Hepatocyte (in vitro differentiated cells): ENCODE measurements around the gene DOCK1. TPM values are rescaled to one million over a fixed set of nuclear protein-coding genes. Genes with fewer than 3 reads are reported as not detected.

Experiments used
- DNase-seq: peaks from one replicate; pipeline ENCODE4 v3.0.0-alpha.2; 2016; ENCODE audit warnings: low spot score
- H2AFZ ChIP-seq: fragments of 200-600 bp; sonication (generic); 2 replicates; pipeline ENCODE4 v1.6.0; 2016; ENCODE audit warnings: antibody characterized with exemption, mild to moderate bottlenecking
- H3K27ac ChIP-seq: fragments of 200-600 bp; sonication (generic); 2 replicates; pipeline ENCODE4 v1.5.1; 2016; ENCODE audit warnings: mild to moderate bottlenecking
- H3K27me3 ChIP-seq: fragments of 200-600 bp; sonication (generic); 2 replicates; pipeline ENCODE4 v1.6.1; 2016
- H3K36me3 ChIP-seq: fragments of 200-600 bp; sonication (generic); replicated peaks from 2 replicates; pipeline ENCODE4 v1.5.1; 2016; ENCODE audit warnings: low read depth; ENCODE audit not compliant: insufficient read depth
- H3K4me1 ChIP-seq: fragments of 200-600 bp; sonication (generic); 2 replicates; pipeline ENCODE4 v1.5.1; 2016; ENCODE audit warnings: mild to moderate bottlenecking, moderate library complexity; ENCODE audit not compliant: insufficient read depth
- H3K4me2 ChIP-seq: fragments of 200-600 bp; sonication (generic); 2 replicates; pipeline ENCODE4 v1.6.0; 2016
- H3K4me3 ChIP-seq: fragments of 200-600 bp; sonication (generic); 2 replicates; pipeline ENCODE4 v1.5.1; 2016; ENCODE audit warnings: mild to moderate bottlenecking
- H3K79me2 ChIP-seq: fragments of 200-600 bp; sonication (generic); 2 replicates; pipeline ENCODE4 v1.6.0; 2017; ENCODE audit warnings: mild to moderate bottlenecking
- H3K9me2 ChIP-seq: fragments of 200-600 bp; sonication (generic); replicated peaks from 2 replicates; pipeline ENCODE4 v1.6.0; 2017; ENCODE audit warnings: mild to moderate bottlenecking; ENCODE audit not compliant: insufficient read depth
- H3K9me3 ChIP-seq: fragments of 200-600 bp; sonication (generic); 2 replicates; pipeline ENCODE4 v1.5.1; 2016; ENCODE audit warnings: low read depth, mild to moderate bottlenecking
- H4K20me1 ChIP-seq: fragments of 200-600 bp; sonication (generic); 2 replicates; pipeline ENCODE4 v1.6.0; 2016; ENCODE audit warnings: mild to moderate bottlenecking; ENCODE audit not compliant: insufficient read depth, poor library complexity, severe bottlenecking
- EZH2 ChIP-seq: fragments of 200-600 bp; sonication (generic); IDR thresholded peaks from 2 replicates; pipeline ENCODE4 v1.6.1; 2016; ENCODE audit warnings: antibody characterized with exemption, mild to moderate bottlenecking, borderline replicate concordance
- EZH2phosphoT487 ChIP-seq: fragments of 200-600 bp; sonication (generic); IDR thresholded peaks from one replicate; pipeline ENCODE4 v1.6.1; 2018; ENCODE audit warnings: antibody characterized with exemption, mild to moderate bottlenecking, low read depth, moderate library complexity; ENCODE audit not compliant: unreplicated experiment, severe bottlenecking
- WGBS: methylation state at CpG from one replicate; pipeline ENCODE4 v1.1.6; 2016; ENCODE audit warnings: low lambda C conversion rate; ENCODE audit errors: missing lambda C conversion rate; 5-methylcytosine and 5-hydroxymethylcytosine counted together
- polyA plus RNA-seq: library from polyadenylated mRNA; unstranded; fragments of >200 nt; fragmentation: Nextera tagmentation; extraction: Ambion mirVana; gene quantifications from 2 replicates; pipeline ENCODE4 v1.2.1, GENCODE V29; 2016
- total RNA-seq: library from RNA; depleted of rRNA; stranded (reverse); fragments of >200 nt; gene quantifications from 2 replicates; pipeline ENCODE4 v1.2.3, GENCODE V29; 2014
- TF ChIP-seq, protein P1 (sequence below): fragments of 200-600 bp; sonication (generic); IDR thresholded peaks from 2 replicates; pipeline ENCODE4 v1.5.1; 2016; ENCODE audit warnings: antibody characterized with exemption, mild to moderate bottlenecking; ENCODE audit not compliant: poor library complexity

DOCK1 gene
- total and polyA plus RNA-seq, 2 experiments from 2014 or later: 16.0 to 55.5 TPM

- Histone ChIP-seq H2AFZ (no peak overlapping the region), H3K27me3 (no peaks in the 10 kb centered on the region), H3K9me3 (no peaks in the 10 kb centered on the region), H3K4me2 (no peak overlapping the region), H3K79me2 (no peaks in the 10 kb centered on the region), H3K4me3 (no peak overlapping the region), H3K4me1 (no peaks in the 10 kb centered on the region), H3K27ac (no peak overlapping the region), H3K9me2 (no peaks in the 10 kb centered on the region), H4K20me1 (no peaks in the 10 kb centered on the region), H3K36me3 (no peaks in the 10 kb centered on the region)
- no peak for DNase-seq
- WGBS: 90% methylated on average over 8 of the region's 8 CpGs
- TF ChIP-seq, protein P1, sequence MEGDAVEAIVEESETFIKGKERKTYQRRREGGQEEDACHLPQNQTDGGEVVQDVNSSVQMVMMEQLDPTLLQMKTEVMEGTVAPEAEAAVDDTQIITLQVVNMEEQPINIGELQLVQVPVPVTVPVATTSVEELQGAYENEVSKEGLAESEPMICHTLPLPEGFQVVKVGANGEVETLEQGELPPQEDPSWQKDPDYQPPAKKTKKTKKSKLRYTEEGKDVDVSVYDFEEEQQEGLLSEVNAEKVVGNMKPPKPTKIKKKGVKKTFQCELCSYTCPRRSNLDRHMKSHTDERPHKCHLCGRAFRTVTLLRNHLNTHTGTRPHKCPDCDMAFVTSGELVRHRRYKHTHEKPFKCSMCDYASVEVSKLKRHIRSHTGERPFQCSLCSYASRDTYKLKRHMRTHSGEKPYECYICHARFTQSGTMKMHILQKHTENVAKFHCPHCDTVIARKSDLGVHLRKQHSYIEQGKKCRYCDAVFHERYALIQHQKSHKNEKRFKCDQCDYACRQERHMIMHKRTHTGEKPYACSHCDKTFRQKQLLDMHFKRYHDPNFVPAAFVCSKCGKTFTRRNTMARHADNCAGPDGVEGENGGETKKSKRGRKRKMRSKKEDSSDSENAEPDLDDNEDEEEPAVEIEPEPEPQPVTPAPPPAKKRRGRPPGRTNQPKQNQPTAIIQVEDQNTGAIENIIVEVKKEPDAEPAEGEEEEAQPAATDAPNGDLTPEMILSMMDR: no peak
- TF ChIP-seq EZH2 (no peak), EZH2phosphoT487 (no peak)
Measured at GRCh38 chr10:127174866-127175265, 269.6 kb downstream of the DOCK1 start.

DNA sequence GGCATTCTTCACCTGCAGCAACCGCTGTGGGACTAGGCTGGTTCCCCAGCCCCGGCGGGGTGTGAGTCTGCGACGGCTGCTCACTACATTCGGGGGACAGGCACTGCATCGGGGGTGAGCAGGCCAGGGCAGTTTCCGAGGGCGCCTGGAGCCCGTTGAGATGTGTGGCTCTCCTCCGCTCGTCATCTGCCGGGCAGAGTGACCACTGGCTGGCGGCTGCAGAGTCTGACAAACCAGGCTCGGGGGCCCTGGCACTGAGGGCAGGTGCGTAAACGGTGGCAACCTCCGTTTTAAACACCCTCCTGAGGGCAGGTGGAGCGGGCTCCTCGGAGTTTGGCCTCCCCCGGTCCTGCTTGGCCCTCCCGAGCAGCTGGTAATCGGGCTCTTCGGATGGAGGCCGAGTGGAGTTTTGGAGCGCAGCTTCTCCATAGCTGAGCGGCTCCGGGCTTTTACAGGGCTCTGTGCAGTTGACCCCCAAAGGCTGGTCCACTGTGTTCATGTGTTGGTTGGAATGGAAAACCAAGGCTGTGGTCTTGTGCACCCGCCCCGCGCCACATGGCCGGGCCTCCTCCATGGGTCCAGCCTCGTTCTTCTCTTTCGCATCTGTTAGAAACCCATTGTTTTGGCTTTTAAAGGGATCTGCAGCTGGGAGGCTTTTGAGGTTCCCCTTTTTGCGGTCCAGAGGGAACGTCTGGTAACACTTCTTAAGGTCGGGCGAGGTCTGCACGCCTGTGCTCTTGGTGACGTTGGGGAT is 270.3 kb downstream of the DOCK1 start:
- no peak overlapping the region for H3K4me2 ChIP-seq
- no peak for DNase-seq
- WGBS: 97% methylated on average over 40 of the region's 40 CpGs

DNA sequence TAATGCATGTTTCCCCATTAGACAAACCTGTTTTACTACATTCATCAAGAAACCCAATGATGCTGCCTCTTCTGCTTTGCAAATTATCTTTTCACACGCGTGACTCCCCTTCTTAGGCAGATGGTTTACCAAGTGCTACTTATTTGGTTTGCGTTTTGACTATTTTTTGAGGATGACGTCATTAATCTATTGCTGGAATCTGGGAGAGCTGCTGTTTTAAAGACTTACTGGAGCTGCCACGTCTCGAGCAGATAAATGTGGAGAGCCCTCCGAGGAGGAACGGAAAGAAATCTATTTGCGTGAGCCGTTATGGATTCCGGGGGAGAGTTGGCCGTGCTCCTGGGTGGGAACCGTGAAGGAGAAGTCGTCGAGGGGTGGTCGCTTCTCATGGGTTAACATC is 271.4 kb downstream of the DOCK1 start:
- Histone ChIP-seq H3K9me2 (no peaks in the 10 kb centered on the region), H3K36me3 (no peaks in the 10 kb centered on the region), H2AFZ (no peak overlapping the region), H3K4me1 (no peaks in the 10 kb centered on the region), H3K27me3 (no peaks in the 10 kb centered on the region), H3K27ac (no peak overlapping the region), H3K9me3 (no peaks in the 10 kb centered on the region), H4K20me1 (no peaks in the 10 kb centered on the region), H3K79me2 (no peaks in the 10 kb centered on the region), H3K4me2 (no peak overlapping the region), H3K4me3 (no peak overlapping the region)
- TF ChIP-seq EZH2: no peak
- TF ChIP-seq EZH2phosphoT487: no peak
- TF ChIP-seq, protein P1: no peak
- DNase-seq: no peak
- 92% methylated on average over 16 of the region's 16 CpGs for WGBS

More for the DNA sequence above, 270.3 kb downstream of the DOCK1 start:
- Histone ChIP-seq H2AFZ (no peak overlapping the region), H3K4me3 (no peak overlapping the region), H3K9me2 (no peaks in the 10 kb centered on the region), H3K36me3 (no peaks in the 10 kb centered on the region), H3K4me1 (no peaks in the 10 kb centered on the region), H4K20me1 (no peaks in the 10 kb centered on the region), H3K9me3 (no peaks in the 10 kb centered on the region), H3K27me3 (no peaks in the 10 kb centered on the region), H3K27ac (no peak overlapping the region), H3K79me2 (no peaks in the 10 kb centered on the region)
- TF ChIP-seq EZH2: no peak
- no peak for TF ChIP-seq EZH2phosphoT487
- TF ChIP-seq, protein P1: no peak
